Liver (tissue), 3 donors: Measurements from ENCODE around the gene BRINP1.

Experiments used
- CTCF ChIP-seq: fragments of 150-350 bp; IDR thresholded peaks from 2 replicates; pipeline ENCODE4 v1.5.1; 2017; ENCODE audit warnings: improper control_type of control experiment, low read depth, low read length; ENCODE audit not compliant: missing input control
- RXRA ChIP-seq, 2 donors: IDR thresholded peaks; 2 replicates each; pipeline ENCODE4 v1.6.1; 2017 to 2018; ENCODE audit warnings: antibody characterized with exemption in 2 of 2, mild to moderate bottlenecking in 1 of 2
- donor health status: healthy.
- donor health status: healthy.

- TF ChIP-seq CTCF, result no peak
- no peak for TF ChIP-seq RXRA (IDR thresholded peaks at IDR 0.05)
These were observed 22.6 kb upstream of the BRINP1 start for GRCh38 chr9:119391878-119392277.
